ENCODE results near the gene IFI27L2. TPM values are rescaled to one million over a fixed set of nuclear protein-coding genes. Genes with fewer than 3 reads are reported as not detected.

Gene IFI27L2
- total RNA-seq, 1 experiment from 2014 or later: 28.6 TPM

- Mint-ChIP-seq H3K27me3 (ENCODE audit: low read depth) (no peaks in the 10 kb centered on the region; the same call in 1 of the 2 replicates), H3K36me3 (ENCODE audit: insufficient read depth in 1 of 3, low read depth in 3 of 3) (peaks cover 0 to under 1% (median 0%) of the 10 kb centered on the region in 3 experiments; a peak in 2 of 7 replicates), H3K27ac (peak overlapping the region in 2 of 3 experiments; percentile 21 to 86; a peak in 4 of 7 replicates), H3K4me3 (peak overlapping the region; percentile 63 to 83), H3K9me3 (no peaks in the 10 kb centered on the region; a peak in 2 of 5 replicates), H3K4me1 (peaks cover 16% of the 10 kb centered on the region in 2 experiments)
- no peaks in the 10 kb centered on the region for H3K79me1 ChIP-seq (ENCODE audit: insufficient read depth, low read depth, low read length, poor library complexity, severe bottlenecking)
- no peaks in the 10 kb centered on the region for H3K79me2 ChIP-seq (ENCODE audit: insufficient read depth, low read length)
- no peak overlapping the region for H2BK120ac ChIP-seq (ENCODE audit: low read depth, low read length, poor library complexity, severe bottlenecking)
- H2BK15ac ChIP-seq (ENCODE audit: low read depth, low read length): no peak overlapping the region
- no peak overlapping the region for H3K56ac ChIP-seq (ENCODE audit: insufficient read length, low read depth, low read length)
- no peak overlapping the region for H3K27ac ChIP-seq (ENCODE audit: insufficient read length, low read depth, low read length)
- no peak overlapping the region for H4K5ac ChIP-seq (ENCODE audit: insufficient read length, low read depth, low read length)
- TF ChIP-seq, protein P1, sequence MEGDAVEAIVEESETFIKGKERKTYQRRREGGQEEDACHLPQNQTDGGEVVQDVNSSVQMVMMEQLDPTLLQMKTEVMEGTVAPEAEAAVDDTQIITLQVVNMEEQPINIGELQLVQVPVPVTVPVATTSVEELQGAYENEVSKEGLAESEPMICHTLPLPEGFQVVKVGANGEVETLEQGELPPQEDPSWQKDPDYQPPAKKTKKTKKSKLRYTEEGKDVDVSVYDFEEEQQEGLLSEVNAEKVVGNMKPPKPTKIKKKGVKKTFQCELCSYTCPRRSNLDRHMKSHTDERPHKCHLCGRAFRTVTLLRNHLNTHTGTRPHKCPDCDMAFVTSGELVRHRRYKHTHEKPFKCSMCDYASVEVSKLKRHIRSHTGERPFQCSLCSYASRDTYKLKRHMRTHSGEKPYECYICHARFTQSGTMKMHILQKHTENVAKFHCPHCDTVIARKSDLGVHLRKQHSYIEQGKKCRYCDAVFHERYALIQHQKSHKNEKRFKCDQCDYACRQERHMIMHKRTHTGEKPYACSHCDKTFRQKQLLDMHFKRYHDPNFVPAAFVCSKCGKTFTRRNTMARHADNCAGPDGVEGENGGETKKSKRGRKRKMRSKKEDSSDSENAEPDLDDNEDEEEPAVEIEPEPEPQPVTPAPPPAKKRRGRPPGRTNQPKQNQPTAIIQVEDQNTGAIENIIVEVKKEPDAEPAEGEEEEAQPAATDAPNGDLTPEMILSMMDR (conservative IDR thresholded peaks at IDR 0.05): no peak; the same call in 2 of the 3 replicates
- H3T11ph ChIP-seq (ENCODE audit: low read length): no peak overlapping the region
- peak overlapping the region; percentile 79 for H3K4me2 ChIP-seq (ENCODE audit: insufficient read depth, insufficient read length, low read length)
- H3K23me2 ChIP-seq (ENCODE audit: insufficient read length, low read depth, low read length, poor library complexity, severe bottlenecking): peaks cover 7% of the 10 kb centered on the region
- no peak overlapping the region for H3K18ac ChIP-seq (ENCODE audit: insufficient read length, low read depth, low read length)
- no peak overlapping the region for H2AK5ac ChIP-seq (ENCODE audit: insufficient read length, low read length)
- H3K4me1 ChIP-seq (ENCODE audit: insufficient read depth, low read length): no peaks in the 10 kb centered on the region; the same call in 1 of the 2 replicates
- H3K23ac ChIP-seq (ENCODE audit: insufficient read length, low read depth, low read length): no peak overlapping the region
- no peak overlapping the region for H3K14ac ChIP-seq (ENCODE audit: insufficient read depth, low read length)
- H2BK12ac ChIP-seq (ENCODE audit: insufficient read length, low read depth, low read length): no peak overlapping the region
- no peak overlapping the region for H2BK20ac ChIP-seq (ENCODE audit: low read depth, low read length, poor library complexity, severe bottlenecking)
- H4K91ac ChIP-seq (ENCODE audit: insufficient read length, low read depth, low read length): no peak overlapping the region
- no peak overlapping the region for H3K4ac ChIP-seq (ENCODE audit: low read depth, low read length)
- no peak overlapping the region for H2BK5ac ChIP-seq (ENCODE audit: insufficient read length, low read length)
- no peaks in the 10 kb centered on the region for H3K27me3 ChIP-seq (ENCODE audit: insufficient read depth, low read length)
- H4K8ac ChIP-seq (replicated peaks; ENCODE audit: insufficient read length, low read depth, low read length): no peak overlapping the region
- H4K20me1 ChIP-seq (ENCODE audit: control insufficient read depth, insufficient read depth, insufficient read length): no peaks in the 10 kb centered on the region
- peak overlapping the region; percentile 82 for H2AFZ ChIP-seq (ENCODE audit: low read length)
- DNase-seq: peak; percentile 45
- no peaks in the 10 kb centered on the region for H3K9me3 ChIP-seq (ENCODE audit: control insufficient read depth, low read depth, low read length)
- WGBS (ENCODE audit: extremely low coverage, insufficient read length, low lambda C conversion rate): no CpG with 5 or more reads among the region's 12 CpGs
- no peak overlapping the region for H3K9ac ChIP-seq (ENCODE audit: extremely low read depth, insufficient read length, low read length)
Observed at GRCh38 chr14:94129758-94130414, 482 bp upstream of the IFI27L2 start.
